Kidney (tissue), 14 donors: Measurements from ENCODE around the gene PLXNA2. TPM values are rescaled to one million over a fixed set of nuclear protein-coding genes. Genes with fewer than 3 reads are reported as not detected.
A peak's percentile ranks its signal among the peaks of the same experiment; 100 is the strongest.

ENCODE experiments used
- DNase-seq, 5 donors: peaks; one replicate each; pipeline ENCODE4 v3.0.0-alpha.2; 2013 to 2020
- FAIRE-seq: peaks from 2 replicates; lab custom pipeline; 2012; peaks lifted over from hg19 to GRCh38; lab: Jason Lieb, UNC
- H3K27ac ChIP-seq, 2 donors: one replicate each; pipeline ENCODE4 v1.7.0; 2013; ENCODE audit warnings: low read depth in 2 of 2, low read length in 2 of 2, inconsistent platforms in 1 of 2
- H3K27me3 ChIP-seq: one replicate; pipeline ENCODE4 v1.7.1; 2013; ENCODE audit warnings: low read length, inconsistent platforms; ENCODE audit not compliant: control insufficient read depth, insufficient read depth
- H3K36me3 ChIP-seq, 3 donors: one replicate each; pipeline versions ENCODE4 v1.7.0 to v1.7.1; 2013; ENCODE audit warnings: low read length in 3 of 3, control low read depth in 1 of 3, inconsistent platforms in 1 of 3; ENCODE audit not compliant: insufficient read depth in 3 of 3, control insufficient read depth in 2 of 3
- H3K4me1 ChIP-seq, 3 donors: one replicate each; pipeline versions ENCODE4 v1.7.0 to v1.7.1; 2013; ENCODE audit warnings: low read length in 3 of 3, inconsistent platforms in 1 of 3, low read depth in 1 of 3; ENCODE audit not compliant: control insufficient read depth in 2 of 3, insufficient read depth in 2 of 3
- H3K4me3 ChIP-seq, 3 donors: one replicate each; pipeline versions ENCODE4 v1.7.0 to v1.8.1; 2013; ENCODE audit warnings: low read length in 3 of 3, control low read depth in 1 of 3, inconsistent platforms in 1 of 3
- H3K9ac ChIP-seq, 3 donors: one replicate each; pipeline versions ENCODE4 v1.7.0 to v1.7.1; 2013; ENCODE audit warnings: low read length in 3 of 3, control low read depth in 1 of 3, inconsistent platforms in 1 of 3
- H3K9me3 ChIP-seq, 3 donors: one replicate each; pipeline versions ENCODE4 v1.7.0 to v1.7.1; 2013; ENCODE audit warnings: low read length in 3 of 3, control low read depth in 1 of 3, inconsistent platforms in 1 of 3; ENCODE audit not compliant: control insufficient read depth in 2 of 3, insufficient read depth in 1 of 3
- CTCF ChIP-seq: IDR thresholded peaks from 3 replicates; pipeline ENCODE4 v1.5.1; 2012; ENCODE audit warnings: mild to moderate bottlenecking, moderate library complexity, borderline replicate concordance; ENCODE audit not compliant: insufficient read depth; ENCODE audit errors: extremely low read depth
- intact Hi-C: fragments of 100-400 bp; cut with DNase I; formaldehyde crosslinking; loops from one replicate; pipeline ENCODE4 v1.11.1; 2022
- polyA plus RNA-seq: library from polyadenylated mRNA; stranded (reverse); fragments of 350-450 nt; fragmentation: Illumina TruSeq; extraction: RNeasy Lipid Tissue Mini Kit (QIAGEN cat#74804); gene quantifications from one replicate; pipeline ENCODE4 v1.2.3, GENCODE V29; 2014; ENCODE audit warnings: low read depth, low replicate concordance; ENCODE audit not compliant: insufficient read depth
- total RNA-seq: library from RNA; stranded (reverse); fragmentation: NEBNext Ultra II Directional; extraction: Animal tissue kit (Norgen Biotek cat#: 25700); gene quantifications from one replicate; pipeline ENCODE4 v1.2.1, GENCODE V29; 2021
- donor health status: control.
- donor health status: control.
- donor health status: control.
- donor health status: control.
- donor health status: control.
- donor health status: DM: yes; HTN: yes; CAD: no.
- donor health status: Normal renal cell carcinoma (clear cell type).

PLXNA2 gene
- total and polyA plus RNA-seq, 2 donors from 2014 or later, result 2.4 to 27.9 TPM

GRCh38 chr1:208161656-208162375 lies 82.4 kb downstream of the PLXNA2 start:
- Histone ChIP-seq H3K9ac (no peak overlapping the region), H3K4me3 (no peak overlapping the region), H3K27me3 (no peaks in the 10 kb centered on the region), H3K27ac (no peak overlapping the region), H3K36me3 (no peaks in the 10 kb centered on the region), H3K4me1 (peaks cover 13 to 26% (median 25%) of the 10 kb centered on the region in 3 donors), H3K9me3 (no peaks in the 10 kb centered on the region)
- TF ChIP-seq CTCF, result no peak
- DNase-seq, result peak in 1 of 5 donors; percentile 68
- FAIRE-seq, result no peak
- intact Hi-C loops, result no loop called here

- H3K36me3 ChIP-seq, result no peaks in the 10 kb centered on the region
- TF ChIP-seq CTCF, result no peak
- H3K27me3 ChIP-seq, result no peaks in the 10 kb centered on the region
- FAIRE-seq, result no peak
- H3K9ac ChIP-seq, result no peak overlapping the region
- peaks cover 13 to 26% (median 25%) of the 10 kb centered on the region in 3 donors for H3K4me1 ChIP-seq
- H3K27ac ChIP-seq, result no peak overlapping the region
- no peak overlapping the region for H3K4me3 ChIP-seq
- DNase-seq, result no peak
- intact Hi-C loops, result no loop called here
- H3K9me3 ChIP-seq, result no peaks in the 10 kb centered on the region
Observed at GRCh38 chr1:208161005-208161404, 83.2 kb downstream of the PLXNA2 start.

DNA sequence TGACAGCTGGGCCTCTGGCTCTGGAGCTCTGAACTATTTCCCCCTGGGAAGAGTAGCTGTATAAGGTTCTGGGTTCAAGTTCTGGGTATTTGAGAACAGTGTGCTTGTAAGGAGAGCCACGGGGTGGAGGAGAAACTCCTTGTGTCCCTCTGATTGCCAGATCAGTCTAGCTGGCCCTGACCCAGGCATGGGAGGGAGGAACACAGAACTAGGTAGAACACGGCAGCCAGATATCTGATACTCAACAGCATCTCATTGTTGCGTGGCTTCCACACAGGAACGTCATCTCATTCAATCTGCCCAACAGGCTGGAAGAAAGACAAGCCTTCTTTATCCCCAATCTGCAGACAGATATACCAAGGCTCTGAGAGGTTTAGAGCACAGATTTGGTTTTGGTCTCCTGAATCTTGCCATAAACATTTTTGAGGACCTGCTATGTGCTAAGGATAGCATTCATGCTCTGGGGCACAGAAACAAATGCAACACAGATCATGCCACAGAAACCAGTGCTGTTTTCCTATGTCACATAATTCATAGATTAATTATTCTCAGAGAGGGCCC lies 83.8 kb downstream of the PLXNA2 start:
- intact Hi-C loops, result no loop called here
- Histone ChIP-seq H3K4me1 (peaks cover 13 to 26% (median 25%) of the 10 kb centered on the region in 3 donors), H3K27ac (no peak overlapping the region)

More for the DNA sequence above, 83.8 kb downstream of the PLXNA2 start:
- no peaks in the 10 kb centered on the region for H3K9me3 ChIP-seq
- DNase-seq, result no peak
- no peak overlapping the region for H3K4me3 ChIP-seq
- no peak overlapping the region for H3K9ac ChIP-seq
- TF ChIP-seq CTCF, result no peak
- H3K36me3 ChIP-seq, result no peaks in the 10 kb centered on the region
- no peak for FAIRE-seq
- H3K27me3 ChIP-seq, result no peaks in the 10 kb centered on the region
